ENCODE measurements around the gene NDOR1. TPM values are rescaled to one million over a fixed set of nuclear protein-coding genes. Genes with fewer than 3 reads are reported as not detected.
"Not testable (repeated sequence)": the region's sequence is repeated elsewhere in the genome, so short reads cannot be mapped to it uniquely, and the experiment has no call there.

Gene NDOR1
- total RNA-seq, 6 experiments from 2014 or later = 13.1 to 17.3 (median 16.6) TPM

DNA sequence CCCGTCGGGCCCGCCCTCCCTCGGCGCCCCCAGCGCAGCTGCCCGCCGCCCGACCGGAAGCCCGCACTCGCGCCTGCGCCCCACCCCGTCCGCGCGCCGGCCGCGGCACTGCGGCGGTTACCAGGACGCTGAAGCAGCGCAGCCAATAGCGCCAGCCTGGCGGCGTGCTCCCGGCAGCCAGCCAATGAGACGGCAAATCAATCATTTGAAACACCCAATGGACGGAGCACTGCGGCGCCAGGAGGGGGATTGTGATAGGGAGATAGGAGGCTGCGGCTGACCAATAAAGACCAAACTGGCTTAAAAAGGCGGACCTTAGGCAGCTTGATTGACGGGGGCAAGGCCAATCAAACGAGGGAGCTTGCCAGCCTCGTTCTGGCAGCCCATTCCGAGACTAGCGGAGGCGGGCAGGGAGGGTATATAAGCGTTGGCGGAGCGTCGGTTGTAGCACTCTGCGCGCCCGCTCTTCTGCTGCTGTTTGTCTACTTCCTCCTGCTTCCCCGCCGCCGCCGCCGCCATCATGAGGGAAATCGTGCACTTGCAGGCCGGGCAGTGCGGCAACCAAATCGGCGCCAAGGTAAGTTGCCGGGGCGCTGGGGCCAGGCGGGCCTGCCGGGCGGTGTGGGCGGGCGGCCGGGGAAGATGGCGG, 35.5 kb downstream of the NDOR1 start, which contains the start of gene TUBB4B:
Gene TUBB4B, plus strand, starts transcription at position 447 of the 649 bp plus-strand sequence. Its CDS starts 74 bp downstream, at position 521.
- H3K27me3 Mint-ChIP-seq (ENCODE audit: insufficient read depth) = peaks cover 21% of the 10 kb centered on the region
- H3K4me1 Mint-ChIP-seq (ENCODE audit: low read depth) = peaks cover 31% of the 10 kb centered on the region
- peak within 1 kb of the TSS; percentile 93 for H3K27ac Mint-ChIP-seq
- H3K36me3 Mint-ChIP-seq (ENCODE audit: low read depth) = peaks cover 21% of the 10 kb centered on the region
- DNase-seq = peak; percentile 100
- H3K4me3 Mint-ChIP-seq = peak within 1 kb of the TSS; percentile 94
- H3K9me3 Mint-ChIP-seq = peaks cover 11% of the 10 kb centered on the region
- TF ChIP-seq, protein P1, sequence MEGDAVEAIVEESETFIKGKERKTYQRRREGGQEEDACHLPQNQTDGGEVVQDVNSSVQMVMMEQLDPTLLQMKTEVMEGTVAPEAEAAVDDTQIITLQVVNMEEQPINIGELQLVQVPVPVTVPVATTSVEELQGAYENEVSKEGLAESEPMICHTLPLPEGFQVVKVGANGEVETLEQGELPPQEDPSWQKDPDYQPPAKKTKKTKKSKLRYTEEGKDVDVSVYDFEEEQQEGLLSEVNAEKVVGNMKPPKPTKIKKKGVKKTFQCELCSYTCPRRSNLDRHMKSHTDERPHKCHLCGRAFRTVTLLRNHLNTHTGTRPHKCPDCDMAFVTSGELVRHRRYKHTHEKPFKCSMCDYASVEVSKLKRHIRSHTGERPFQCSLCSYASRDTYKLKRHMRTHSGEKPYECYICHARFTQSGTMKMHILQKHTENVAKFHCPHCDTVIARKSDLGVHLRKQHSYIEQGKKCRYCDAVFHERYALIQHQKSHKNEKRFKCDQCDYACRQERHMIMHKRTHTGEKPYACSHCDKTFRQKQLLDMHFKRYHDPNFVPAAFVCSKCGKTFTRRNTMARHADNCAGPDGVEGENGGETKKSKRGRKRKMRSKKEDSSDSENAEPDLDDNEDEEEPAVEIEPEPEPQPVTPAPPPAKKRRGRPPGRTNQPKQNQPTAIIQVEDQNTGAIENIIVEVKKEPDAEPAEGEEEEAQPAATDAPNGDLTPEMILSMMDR (IDR thresholded peaks at IDR 0.05) = no peak

DNA sequence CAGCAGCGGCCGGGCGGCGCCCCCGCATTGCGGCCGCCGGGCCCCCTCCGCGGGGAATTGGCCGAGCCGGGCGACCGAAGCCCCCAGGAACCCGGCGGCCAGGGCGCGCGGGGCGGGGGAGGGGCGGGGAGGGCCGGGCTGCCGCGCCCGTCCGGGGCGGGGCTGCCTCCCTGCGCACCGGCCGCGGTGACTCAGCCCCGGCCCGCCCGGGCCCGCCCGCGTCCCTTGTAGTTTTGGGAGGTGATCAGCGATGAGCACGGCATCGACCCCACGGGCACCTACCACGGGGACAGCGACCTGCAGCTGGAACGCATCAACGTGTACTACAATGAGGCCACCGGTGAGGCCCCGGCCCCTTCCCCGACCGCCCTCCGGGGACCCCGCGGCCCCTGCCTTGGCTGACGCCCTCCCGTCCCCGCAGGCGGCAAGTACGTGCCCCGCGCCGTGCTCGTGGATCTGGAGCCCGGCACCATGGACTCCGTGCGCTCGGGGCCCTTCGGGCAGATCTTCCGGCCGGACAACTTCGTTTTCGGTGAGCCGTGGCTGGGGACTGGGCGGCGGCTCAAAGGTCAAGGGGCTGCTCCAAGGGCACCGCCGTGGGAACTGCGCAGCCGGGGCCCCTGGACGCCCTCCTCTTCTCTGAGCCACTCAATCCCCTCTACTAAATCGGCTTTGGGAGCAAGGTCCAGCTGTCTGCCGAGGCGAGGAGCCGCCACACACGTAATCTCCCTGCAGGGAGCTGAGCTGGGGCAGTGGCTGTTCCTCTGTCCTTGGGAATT, 36.2 kb downstream of the NDOR1 start:
- Mint-ChIP-seq H3K4me1 (ENCODE audit: low read depth) (peaks cover 31% of the 10 kb centered on the region), H3K9me3 (peaks cover 11% of the 10 kb centered on the region), H3K36me3 (ENCODE audit: low read depth) (peaks cover 21% of the 10 kb centered on the region), H3K4me3 (peak overlapping the region; percentile 94), H3K27me3 (ENCODE audit: insufficient read depth) (peaks cover 21% of the 10 kb centered on the region), H3K27ac (peak overlapping the region; percentile 89)
- peak; percentile 28 for DNase-seq
- TF ChIP-seq, protein P1 (IDR thresholded peaks at IDR 0.05) = no peak

DNA sequence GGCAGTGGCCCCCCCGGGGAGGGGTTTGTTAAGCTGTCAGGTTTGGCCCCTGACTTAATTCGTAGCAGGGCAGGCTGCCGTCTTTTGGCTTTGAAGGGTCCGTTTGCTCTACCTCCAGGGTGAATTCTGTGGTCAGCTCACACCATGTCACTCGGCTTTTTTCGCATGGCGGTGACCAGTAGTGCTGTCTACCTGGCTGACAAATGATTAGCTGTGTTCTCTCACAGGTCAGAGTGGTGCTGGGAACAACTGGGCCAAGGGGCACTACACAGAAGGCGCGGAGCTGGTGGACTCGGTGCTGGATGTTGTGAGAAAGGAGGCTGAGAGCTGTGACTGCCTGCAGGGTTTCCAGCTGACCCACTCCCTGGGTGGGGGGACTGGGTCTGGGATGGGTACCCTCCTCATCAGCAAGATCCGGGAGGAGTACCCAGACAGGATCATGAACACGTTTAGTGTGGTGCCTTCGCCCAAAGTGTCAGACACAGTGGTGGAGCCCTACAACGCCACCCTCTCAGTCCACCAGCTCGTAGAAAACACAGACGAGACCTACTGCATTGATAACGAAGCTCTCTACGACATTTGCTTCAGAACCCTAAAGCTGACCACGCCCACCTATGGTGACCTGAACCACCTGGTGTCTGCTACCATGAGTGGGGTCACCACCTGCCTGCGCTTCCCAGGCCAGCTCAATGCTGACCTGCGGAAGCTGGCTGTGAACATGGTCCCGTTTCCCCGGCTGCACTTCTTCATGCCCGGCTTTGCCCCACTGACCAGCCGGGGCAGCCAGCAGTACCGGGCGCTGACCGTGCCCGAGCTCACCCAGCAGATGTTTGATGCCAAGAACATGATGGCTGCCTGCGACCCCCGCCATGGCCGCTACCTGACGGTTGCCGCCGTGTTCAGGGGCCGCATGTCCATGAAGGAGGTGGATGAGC, 37.0 kb downstream of the NDOR1 start:
- no peak for DNase-seq
- TF ChIP-seq, protein P1 (IDR thresholded peaks at IDR 0.05) = no peak
- peak overlapping the region; percentile 94 for H3K4me3 Mint-ChIP-seq
- H3K9me3 Mint-ChIP-seq = peaks cover 11% of the 10 kb centered on the region
- H3K36me3 Mint-ChIP-seq (ENCODE audit: low read depth) = peaks cover 21% of the 10 kb centered on the region
- peaks cover 24% of the 10 kb centered on the region for H3K27me3 Mint-ChIP-seq (ENCODE audit: insufficient read depth)
- H3K27ac Mint-ChIP-seq = peak overlapping the region; percentile 89
- peaks cover 31% of the 10 kb centered on the region for H3K4me1 Mint-ChIP-seq (ENCODE audit: low read depth)

DNA sequence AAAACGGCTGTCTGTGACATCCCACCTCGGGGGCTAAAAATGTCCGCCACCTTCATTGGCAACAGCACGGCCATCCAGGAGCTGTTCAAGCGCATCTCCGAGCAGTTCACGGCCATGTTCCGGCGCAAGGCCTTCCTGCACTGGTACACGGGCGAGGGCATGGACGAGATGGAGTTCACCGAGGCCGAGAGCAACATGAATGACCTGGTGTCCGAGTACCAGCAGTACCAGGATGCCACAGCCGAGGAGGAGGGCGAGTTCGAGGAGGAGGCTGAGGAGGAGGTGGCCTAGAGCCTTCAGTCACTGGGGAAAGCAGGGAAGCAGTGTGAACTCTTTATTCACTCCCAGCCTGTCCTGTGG, 37.7 kb downstream of the NDOR1 start:
- Mint-ChIP-seq H3K4me1 (ENCODE audit: low read depth) (peaks cover 31% of the 10 kb centered on the region), H3K27me3 (ENCODE audit: insufficient read depth) (peaks cover 24% of the 10 kb centered on the region), H3K4me3 (peak overlapping the region; percentile 94), H3K27ac (peak overlapping the region; percentile 52), H3K9me3 (peaks cover 11% of the 10 kb centered on the region), H3K36me3 (ENCODE audit: low read depth) (peaks cover 21% of the 10 kb centered on the region)
- not testable (repeated sequence) for DNase-seq

DNA sequence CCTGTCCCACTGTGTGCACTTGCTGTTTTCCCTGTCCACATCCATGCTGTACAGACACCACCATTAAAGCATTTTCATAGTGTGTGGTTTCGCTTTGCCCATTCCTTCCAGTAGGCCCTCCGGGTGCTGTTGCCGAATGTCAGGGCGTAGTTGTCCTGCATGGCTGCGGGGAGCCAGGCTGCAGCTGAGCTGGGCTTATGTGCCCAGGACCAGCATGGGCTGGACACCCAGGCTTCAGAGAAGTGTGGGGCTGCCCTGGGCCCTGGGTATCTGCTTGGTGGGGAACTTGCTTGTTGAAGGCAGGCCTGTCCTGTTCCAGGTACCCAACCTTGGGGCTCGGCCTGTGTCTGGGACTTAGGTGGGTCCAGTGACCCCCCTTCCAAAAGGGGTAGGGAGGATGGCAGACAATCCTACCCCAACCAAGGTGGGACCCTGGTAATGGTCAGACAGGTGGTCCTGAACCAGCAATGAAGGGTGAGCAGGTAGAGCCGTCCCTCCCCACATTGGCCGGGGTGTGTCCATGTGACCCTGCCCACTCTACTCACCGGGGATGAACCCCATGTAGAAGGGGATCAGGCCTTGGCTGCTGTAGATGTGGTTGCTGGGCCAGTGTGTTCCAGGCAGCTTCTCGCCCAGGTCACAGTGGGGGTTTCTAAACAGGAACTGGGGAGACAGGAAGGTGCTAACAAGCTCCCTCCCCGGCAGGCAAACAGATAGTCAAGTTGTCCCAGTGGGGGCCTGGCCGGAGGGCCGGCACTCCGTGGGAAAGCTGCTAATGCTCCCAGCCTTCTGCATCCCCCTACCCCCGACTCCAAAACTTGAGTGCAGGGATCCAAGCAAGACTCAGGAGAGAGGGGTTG, 38.4 kb downstream of the NDOR1 start:
- Mint-ChIP-seq H3K9me3 (peaks cover 11% of the 10 kb centered on the region), H3K27ac (peak overlapping the region; percentile 52), H3K27me3 (ENCODE audit: insufficient read depth) (peaks cover 24% of the 10 kb centered on the region), H3K36me3 (ENCODE audit: low read depth) (peaks cover 21% of the 10 kb centered on the region), H3K4me1 (ENCODE audit: low read depth) (peaks cover 29% of the 10 kb centered on the region), H3K4me3 (peak overlapping the region; percentile 94)
- TF ChIP-seq, protein P1 (IDR thresholded peaks at IDR 0.05) = peak; percentile 49
- DNase-seq = peak; percentile 34
